HCEC 1CT (cell line): ENCODE results near the gene KIAA0513.
"Not testable (repeated sequence)": the region's sequence is repeated elsewhere in the genome, so short reads cannot be mapped to it uniquely, and the experiment has no call there.

ENCODE experiments used
- DNase-seq: peaks from one replicate; pipeline ENCODE4 v3.0.0-alpha.2; 2017

The KIAA0513 gene

GRCh38 chr16:85049706-85050305 is 22.2 kb downstream of the KIAA0513 start:
- DNase-seq: no peak

- DNase-seq: no peak
Measured at GRCh38 chr16:85051067-85051581, 23.5 kb downstream of the KIAA0513 start.

DNA sequence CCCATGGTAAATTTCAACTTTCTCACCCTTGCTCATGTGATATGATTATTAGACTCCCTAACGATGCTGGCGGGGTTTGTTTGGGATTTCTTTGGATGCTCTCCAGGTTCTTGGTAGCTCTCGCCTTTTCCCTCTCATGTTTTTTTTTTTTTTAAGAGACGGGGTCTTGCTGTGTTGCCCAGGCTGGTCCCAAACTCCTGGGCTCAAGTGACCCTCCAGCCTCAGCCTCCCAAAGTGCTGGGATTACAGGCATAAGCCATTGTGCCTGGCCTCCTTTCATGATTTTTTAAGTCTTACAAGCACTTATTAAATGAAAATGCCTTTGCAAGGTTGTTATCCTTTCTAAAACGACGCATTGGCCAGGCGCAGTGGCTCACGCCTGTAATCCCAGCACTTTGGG is 24.1 kb downstream of the KIAA0513 start:
- DNase-seq: no peak

DNA sequence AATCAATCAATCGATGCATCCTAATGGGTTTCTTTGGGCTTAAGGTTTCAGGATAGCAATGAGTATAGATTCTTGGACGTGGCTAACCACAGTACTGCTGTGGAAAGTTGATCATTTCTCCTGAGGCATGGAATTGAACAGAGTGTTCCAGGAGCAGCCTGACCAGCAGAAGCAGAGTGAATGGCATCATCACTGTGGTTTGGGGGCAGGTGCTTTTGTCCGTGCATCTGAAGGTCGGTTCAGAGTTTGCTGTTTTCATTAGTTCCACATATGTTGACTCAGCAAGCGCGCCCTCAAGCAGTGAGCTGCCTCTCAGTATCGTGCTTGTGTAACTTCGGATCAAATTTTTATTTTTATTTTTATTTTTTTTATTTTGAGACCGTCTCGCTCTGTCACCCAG is 24.9 kb downstream of the KIAA0513 start:
- DNase-seq: no peak

GRCh38 chr16:85054321-85054720 is 26.7 kb downstream of the KIAA0513 start:
- DNase-seq: not testable (repeated sequence)

GRCh38 chr16:85054948-85055492 is 27.4 kb downstream of the KIAA0513 start:
- no peak for DNase-seq

GRCh38 chr16:85055493-85056210 is 28.1 kb downstream of the KIAA0513 start:
- peak; percentile 27 for DNase-seq

DNA sequence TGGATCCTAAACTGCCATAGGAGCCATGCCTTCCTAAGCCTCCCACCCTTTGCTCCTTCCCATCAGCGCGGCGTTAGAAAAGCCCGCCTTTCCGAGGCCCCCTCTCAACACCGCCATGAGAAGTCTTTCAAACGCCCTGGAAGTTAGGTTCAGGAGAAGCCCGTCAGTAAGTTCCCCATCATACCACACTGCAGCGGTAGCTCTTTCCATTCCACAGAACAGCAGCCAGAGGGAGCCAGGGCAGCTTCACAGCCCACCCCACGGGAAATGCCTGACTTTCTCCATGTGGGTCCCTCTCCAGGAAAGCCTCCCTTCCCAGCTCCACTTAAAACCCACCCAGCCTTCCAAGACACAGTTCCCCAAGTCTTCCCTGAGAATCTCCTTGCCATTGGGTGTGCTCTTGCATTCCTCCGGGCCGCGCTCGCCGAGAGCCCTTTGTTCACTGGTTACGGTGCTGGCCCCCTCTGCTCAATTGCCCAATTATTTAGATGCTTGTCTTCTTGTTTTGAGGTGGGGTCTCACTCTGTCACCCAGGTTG is 28.7 kb downstream of the KIAA0513 start:
- DNase-seq: no peak

- DNase-seq: no peak
Measured at GRCh38 chr16:85057212-85057889, 29.8 kb downstream of the KIAA0513 start.

GRCh38 chr16:85057948-85058347 is 30.4 kb downstream of the KIAA0513 start:
- no peak for DNase-seq

- no peak for DNase-seq
Measured at GRCh38 chr16:85058909-85059308, 31.3 kb downstream of the KIAA0513 start.

DNA sequence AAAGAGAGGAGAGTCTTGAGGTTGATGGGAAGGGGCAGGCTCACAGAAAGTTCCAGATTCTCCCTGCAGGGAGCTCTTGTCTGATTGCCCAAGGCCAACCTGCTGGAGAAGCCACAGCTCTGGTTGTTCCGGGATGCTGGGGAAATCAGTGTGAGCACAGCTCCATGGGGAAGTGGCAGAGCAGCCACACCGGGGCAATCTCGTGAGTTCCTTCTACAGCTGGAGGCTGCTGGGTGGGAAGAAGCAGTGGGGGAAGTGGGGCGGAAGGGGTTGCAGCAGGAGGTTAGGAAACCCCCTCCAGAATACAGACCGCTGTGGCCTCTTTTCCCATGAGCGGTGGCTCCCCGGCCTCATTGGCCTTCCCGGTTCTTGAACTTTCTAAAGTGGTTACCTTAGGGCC is 34.0 kb downstream of the KIAA0513 start:
- DNase-seq: no peak

DNA sequence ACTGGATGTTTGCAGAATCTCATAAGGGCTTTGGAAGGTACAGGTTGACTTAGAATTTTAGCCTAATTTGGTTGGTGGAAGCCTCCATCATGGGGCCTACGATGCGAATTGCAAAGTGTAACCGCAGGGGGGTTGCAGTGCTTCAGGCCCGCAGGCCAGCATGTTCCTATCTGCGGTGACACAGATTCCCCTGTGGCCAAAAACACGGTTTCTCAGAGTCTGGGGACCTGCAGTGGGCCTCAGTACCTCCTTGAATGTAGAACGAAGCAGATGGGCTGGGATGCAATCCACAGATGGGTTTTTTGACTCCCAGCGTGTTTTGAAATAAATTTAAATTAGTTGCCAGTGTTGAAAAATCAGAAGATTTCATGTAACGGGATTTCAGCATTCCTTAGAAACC is 34.7 kb downstream of the KIAA0513 start:
- no peak for DNase-seq

GRCh38 chr16:85062845-85063244 is 35.2 kb downstream of the KIAA0513 start:
- DNase-seq: no peak

GRCh38 chr16:85064186-85064585 is 36.6 kb downstream of the KIAA0513 start:
- DNase-seq: no peak

DNA sequence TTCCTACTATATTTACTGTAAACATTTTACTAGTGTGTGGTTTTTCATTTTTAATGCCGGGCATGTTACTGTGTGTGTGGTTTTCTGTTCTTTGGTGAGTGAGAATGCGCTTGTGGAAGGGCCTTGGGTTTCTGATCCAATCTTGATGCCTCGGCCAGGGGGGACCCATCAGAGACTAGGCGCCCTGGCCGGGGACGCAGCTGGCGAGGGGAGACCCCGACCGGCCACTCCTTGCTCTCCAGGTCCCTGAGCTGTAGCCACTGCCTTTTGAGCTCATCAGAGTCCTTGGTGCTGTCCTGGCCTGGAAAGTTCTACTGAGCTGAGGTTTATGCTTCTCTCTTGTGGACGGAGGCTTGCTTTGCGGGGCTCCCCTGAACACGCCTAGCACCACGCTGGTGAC is 37.5 kb downstream of the KIAA0513 start:
- DNase-seq: no peak

DNA sequence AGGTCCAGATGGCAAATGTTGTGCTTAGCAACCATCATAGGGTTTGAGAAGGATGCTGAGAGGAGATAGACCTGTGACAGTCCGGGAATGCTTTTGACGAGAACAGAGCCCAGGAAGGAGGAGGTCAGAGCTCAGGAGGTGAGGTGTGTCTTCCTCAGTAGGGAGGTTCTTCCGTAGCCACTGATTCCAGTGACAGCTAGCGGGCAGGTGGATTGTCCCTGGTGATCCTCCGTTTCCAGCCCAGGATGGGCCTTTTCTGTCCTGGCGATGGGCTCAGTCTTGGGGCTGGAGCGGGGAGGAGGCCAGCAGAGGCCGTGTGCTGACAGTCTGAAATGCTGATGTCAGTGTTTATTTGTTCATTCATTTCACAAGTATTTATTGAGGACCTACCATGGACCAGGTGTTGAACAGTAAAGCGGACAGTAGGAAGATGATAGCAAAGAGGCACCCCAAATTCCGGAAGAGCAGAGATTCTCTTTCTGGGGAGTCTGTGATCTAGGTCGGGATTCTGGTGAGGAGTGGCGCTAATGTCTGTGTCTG is 38.8 kb downstream of the KIAA0513 start:
- DNase-seq: no peak

- DNase-seq: no peak
Measured at GRCh38 chr16:85067024-85067423, 39.4 kb downstream of the KIAA0513 start.

DNA sequence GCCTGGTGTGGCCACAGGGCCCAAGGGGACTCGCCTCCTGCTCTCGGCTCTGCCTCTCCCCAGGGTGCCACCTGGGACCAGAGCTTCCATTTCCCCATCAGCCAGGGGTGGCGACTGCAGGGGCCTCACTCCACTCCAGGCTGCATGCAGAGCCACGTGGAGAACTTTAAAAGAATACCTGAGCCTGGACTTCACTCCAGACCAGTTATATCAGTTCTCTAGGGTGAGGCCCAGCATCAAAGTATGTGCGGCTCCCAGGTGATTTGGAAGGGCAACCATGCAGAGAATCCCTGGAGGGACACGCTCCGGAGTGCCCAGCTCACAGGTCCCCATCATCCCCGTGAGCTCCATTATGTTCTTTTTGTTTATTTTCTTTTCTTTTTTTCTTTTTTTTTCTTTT is 39.8 kb downstream of the KIAA0513 start:
- no peak for DNase-seq

- DNase-seq: no peak
Measured at GRCh38 chr16:85068746-85069145, 41.2 kb downstream of the KIAA0513 start.

GRCh38 chr16:85069171-85069570 is 41.6 kb downstream of the KIAA0513 start:
- no peak for DNase-seq

GRCh38 chr16:85072076-85072860 is 44.7 kb downstream of the KIAA0513 start:
- DNase-seq: no peak
